ELR (cell line): ENCODE results near the gene KCTD19.

Source experiments
- DNase-seq: peaks from one replicate; pipeline ENCODE4 v3.0.0-alpha.2; 2015; ENCODE audit warnings: low read depth

KCTD19 gene

DNA sequence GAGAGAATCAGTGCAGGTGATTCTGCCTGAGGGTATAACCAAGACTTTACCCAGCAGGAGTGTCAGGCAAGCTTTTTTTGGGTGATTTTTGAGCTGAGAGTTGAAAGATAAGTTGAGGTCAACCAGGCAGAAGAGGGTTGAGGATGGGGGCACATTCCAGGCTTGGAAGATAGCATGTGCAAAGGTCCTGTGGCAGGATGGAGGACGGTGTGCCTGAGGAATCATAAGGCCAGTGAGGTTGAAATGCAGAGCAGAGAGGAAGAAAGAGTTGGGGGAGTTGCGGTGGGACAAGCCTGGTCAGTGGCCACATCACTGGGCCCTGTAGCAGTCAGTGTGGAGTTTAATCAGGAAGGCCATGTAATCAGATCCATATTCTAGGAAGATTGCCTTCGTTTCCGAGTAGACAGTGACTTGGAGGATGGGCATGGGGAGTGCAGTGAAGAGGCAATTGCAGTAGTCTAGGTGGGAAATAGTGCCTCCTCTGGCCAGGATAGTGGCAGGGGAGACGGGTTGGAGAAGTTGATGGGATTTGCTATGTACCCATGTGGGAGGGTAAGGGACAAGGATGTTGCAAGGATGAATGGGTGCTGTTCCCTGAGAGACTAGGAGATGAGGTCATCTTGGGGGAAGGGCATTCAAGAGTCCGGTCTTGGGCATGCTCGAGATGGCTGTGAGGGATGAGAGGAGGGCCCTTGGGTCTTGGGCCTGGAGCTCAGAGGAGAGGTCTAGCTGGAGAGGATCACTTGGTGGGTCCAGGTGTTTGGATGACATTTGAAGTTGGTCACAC is 43.3 kb downstream of the KCTD19 start:
- peak; percentile 62 for DNase-seq

DNA sequence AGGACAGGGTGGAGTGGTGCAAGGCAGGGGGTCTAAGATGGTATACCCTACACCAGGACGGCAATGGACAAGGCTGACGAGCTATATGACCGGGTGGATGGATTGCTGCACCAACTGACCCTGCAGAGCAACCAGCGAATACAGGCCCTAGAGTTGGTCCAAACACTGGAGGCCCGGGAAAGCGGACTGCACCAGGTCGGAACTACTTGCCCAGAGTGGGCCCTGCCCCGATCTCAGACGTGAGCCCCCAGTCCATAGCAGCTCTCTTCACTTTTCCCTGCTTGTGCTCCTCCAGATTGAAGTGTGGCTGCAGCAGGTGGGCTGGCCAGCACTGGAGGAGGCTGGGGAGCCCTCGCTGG is 44.1 kb downstream of the KCTD19 start:
- DNase-seq: no peak

DNA sequence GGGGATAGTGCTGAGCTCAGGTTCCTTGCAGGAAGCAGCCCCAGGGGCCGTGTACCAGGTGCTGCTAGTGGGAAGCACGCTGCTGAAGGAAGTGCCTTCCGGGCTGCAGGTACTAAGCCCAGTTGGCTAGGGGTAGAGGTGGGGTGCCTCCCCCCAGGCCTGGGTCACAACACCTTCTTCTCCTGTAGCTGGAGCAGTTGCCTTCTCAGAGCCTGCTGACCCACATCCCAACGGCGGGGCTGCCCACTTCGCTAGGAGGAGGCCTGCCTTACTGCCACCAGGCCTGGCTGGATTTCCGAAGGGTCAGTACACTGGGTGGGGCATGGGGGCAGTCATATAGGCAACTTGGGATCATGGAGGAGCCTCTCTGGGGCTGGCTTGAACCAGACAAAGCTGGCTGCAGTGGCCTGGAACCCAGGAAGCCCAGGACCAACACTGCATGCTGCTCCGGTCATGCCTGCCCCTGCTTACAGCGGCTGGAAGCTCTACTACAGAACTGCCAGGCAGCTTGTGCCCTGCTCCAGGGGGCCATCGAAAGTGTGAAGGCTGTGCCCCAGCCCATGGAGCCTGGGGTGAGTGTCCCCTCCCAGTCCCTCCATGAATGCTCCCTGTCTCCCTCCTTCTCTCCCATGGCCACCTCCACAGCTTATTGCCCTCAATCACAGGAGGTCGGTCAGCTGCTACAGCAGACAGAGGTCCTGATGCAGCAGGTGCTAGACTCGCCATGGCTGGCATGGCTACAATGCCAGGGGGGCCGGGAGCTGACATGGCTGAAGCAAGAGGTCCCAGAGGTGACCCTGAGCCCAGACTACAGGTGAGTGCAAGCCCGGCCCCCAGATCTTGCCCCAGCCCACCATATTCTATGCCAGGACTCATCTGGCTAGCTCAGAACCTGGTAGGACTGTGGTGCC is 44.8 kb downstream of the KCTD19 start:
- DNase-seq: no peak

DNA sequence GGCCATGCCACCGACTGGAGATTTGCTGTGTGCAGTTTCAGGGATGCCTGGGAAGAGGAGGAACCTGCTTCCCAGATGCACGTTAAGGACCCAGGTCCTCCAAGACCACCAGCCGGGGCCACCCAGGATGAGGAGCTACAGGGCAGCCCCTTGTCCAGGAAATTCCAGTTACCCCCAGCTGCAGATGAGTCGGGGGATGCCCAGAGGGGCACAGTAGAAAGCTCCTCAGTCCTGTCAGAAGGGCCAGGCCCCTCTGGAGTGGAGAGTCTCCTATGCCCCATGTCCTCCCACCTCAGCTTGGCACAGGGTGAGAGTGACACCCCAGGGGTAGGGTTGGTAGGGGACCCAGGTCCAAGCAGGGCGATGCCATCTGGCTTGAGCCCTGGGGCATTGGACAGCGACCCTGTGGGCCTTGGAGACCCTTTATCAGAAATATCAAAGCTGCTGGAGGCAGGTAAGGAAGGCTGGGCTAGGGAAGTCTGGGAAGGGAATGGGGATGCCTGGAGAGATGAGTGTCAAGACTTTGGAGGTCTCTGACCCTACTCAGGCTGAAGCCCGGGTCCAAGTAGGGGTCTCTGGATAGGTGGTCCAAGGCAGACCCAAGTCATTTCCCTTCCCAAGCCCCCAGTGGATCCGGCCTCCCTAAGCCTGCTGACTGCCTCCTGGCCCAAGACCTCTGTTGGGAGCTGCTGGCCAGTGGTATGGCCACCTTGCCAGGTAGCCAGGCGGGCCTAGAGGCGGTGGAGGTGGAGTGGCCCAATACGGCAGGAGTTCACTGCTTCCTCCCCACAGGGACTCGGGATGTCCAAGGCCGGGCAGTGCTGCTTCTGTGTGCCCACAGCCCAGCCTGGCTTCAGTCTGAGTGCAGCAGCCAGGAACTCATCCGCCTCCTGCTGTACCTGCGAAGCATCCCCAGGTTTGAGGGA is 46.2 kb downstream of the KCTD19 start:
- no peak for DNase-seq

DNA sequence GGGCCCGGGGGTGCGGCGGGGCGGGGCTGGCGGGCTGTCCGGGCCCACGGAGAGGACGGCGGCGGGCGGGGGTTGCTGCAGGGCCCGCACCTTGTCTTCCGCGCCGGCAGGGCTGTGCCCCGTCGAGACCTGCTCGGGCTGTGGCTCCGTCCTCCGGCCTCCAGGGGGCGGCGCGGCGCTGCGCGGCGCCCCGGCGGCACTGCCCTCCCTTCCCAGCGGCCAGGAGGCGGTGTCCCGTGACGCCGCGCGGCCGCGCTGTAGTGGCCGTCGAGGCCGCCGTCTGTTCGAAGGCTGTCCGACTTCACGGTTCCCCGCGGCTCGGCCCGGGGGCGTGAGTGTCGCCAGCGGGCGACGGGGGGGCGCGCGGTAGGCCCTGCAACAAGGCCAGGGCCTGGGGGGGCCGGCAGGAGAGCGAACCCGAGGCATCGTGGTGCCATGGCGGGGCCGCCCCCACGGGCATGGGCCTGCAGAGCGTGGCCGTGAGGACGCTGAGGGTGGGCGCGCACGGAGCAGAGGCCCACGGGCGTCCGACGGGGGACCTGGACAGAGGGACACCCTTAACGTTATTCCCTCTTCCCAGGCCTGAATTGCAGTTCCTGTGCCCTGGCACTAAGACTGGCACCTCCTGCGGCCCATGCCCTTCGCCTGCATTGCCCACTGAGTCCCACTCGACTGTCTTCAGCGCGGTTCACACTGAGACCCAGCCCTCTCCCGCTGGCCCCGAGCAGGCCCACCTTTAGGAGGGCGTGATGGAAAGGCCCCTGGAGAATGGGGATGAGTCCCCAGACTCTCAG is 47.0 kb downstream of the KCTD19 start, which contains the start of gene PLEKHG4:
Gene PLEKHG4, plus strand, starts transcription at position 237 of the 794 bp plus-strand sequence. Its CDS starts 513 bp downstream, at position 750.
- DNase-seq: peak; percentile 77

DNA sequence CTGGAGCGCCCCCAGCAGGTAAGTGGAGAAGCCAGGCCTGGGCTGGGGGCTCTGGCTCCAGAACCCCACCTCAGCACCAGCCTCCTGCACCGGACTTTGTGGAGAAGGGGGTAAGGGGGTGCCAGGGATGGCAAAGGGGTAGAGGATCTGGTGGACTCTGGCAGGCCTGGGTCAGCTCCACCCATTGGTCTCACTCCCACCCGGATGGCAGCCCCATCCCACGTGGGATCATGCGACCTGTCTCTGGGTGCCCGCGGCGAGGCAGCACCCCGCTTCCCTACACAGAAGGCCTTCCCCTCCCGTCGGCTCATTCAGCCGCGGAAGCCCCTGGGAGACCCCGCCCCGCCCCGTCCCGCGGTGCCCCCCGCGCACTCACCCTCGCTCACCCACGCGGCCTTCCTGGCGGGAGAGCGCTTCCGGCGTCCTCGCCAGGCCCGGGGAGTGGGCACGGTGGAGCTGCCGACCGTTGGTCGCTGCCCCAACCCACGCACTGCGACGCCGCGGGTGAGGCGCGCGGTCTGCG is 47.7 kb downstream of the KCTD19 start:
- DNase-seq: peak; percentile 54

DNA sequence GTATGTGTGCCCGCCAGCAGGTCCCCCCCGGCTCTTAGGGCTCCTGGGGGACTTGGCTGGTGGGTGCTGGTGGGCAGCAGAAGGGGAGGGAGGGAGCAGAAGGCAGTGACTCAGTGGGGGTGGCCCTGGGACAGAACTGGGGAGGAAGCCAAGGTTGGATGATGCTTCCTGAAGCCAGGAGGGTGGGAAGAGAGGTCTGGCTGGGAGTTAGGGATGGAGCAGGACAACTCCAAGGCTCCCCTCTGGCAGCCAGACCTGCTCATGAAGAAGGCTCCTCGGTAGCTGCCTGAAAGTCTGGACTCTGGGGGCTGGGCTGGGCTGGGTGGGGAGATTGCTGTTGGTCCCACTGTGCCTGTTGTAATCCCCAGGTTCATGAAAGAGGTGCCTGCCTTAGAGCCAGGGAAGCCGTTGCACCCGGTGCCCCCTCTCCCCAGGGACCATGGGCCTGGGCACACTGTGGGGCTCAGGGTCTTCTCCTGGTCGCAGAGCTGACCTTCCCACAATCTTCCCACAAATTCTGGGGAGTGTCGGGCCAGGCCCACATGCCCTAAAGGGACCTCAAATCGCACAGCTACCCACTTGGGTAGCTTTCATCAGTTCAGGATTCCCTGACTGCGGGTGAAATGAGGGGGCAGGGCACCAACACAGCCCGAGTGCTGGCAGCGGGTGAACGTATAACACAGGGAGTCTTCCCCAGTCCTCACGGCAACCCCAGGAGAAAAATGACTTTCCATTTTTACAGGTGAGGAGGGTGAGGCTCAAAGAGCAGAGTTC is 48.4 kb downstream of the KCTD19 start:
- DNase-seq: peak; percentile 90

DNA sequence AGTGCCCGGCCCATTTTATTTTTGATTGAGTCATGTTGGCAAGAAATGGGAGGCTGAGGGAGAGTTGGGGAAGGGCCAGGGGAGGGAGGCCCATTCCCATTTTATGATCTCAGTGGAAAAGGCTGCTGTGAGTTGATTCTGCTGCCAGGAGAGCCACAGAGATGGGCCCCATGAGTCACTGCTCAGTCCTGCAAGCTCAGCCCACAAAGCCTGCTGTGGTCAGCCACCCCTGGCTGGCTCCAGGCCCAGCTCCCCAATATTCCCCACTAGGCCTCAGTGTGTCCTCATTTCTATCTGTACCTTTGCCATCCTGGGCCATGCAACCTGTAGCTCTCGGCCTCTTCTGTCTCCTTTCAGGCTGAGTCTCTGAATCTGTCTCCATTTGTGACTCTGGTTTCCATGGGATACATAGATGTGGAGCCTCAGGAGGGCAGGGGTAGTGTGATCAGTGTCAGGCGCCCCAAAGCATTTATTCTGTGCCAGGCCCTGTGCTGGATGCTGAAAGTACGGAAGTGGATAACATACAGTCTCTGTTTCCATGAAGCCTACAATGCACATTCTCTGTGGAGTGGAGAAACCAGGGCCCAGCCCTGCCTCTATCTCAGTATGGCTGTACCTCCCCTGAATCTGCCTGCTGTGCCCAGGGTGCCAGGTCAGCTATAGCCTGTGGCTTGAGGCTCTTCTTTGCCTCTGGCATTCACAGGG is 49.1 kb downstream of the KCTD19 start:
- DNase-seq: peak; percentile 99

DNA sequence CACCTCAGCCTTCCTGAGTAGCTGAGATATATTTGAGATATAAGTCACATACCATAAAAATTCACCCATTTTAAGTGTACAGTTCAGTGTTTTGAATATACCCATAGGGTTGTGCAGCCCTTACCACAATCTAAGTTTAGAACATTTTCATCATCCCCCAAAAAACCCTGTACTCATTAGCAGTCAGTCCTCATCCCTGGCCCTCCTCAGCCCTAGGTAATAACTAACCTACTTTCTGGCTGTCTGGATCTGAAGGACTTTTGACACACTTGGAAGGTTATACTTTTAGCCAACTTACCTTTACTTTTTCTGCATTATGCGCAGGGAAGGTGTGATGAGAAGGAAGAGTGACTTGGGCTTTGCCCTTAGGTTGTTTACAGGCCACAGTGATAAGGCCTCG is 51.2 kb downstream of the KCTD19 start:
- DNase-seq: no peak

DNA sequence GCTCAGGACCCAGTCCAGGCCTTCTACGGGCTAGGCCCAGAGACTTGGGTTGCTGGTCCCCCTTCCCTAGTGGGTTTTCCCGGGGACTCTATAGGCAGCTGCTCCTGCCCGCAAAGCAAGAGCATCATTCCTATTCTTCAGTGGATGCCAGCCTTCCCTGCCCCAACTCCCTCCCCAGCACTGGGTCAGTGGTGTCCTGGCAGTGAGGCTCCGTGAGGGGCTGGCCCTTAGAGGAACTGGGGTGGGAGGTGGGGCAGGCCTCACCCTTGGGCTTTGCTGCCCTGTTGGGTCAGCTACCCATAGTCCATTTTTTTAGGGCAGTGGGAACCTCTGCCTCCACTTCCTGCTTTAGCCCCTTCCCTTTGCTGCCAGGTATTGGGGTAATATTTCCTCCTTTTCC is 55.1 kb downstream of the KCTD19 start:
- DNase-seq: no peak

DNA sequence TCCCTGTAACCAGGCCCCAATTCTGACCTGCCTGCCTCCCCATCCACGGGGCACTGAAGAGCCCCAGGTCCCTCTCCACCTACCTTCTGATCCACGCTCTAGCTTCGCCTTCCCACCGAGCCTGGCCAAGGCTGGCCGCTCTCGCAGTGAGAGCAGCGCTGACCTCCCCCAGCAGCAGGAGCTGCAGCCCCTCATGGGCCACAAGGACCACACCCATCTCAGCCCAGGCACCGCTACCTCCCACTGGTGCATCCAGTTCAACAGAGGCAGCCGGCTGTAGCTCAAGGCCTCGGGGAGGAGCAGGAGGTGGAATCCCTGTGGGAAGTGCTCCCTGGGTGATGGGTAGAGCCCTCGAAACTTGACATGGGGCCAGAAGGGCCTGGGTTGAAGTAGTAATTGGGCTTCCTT is 55.6 kb downstream of the KCTD19 start:
- DNase-seq: no peak

DNA sequence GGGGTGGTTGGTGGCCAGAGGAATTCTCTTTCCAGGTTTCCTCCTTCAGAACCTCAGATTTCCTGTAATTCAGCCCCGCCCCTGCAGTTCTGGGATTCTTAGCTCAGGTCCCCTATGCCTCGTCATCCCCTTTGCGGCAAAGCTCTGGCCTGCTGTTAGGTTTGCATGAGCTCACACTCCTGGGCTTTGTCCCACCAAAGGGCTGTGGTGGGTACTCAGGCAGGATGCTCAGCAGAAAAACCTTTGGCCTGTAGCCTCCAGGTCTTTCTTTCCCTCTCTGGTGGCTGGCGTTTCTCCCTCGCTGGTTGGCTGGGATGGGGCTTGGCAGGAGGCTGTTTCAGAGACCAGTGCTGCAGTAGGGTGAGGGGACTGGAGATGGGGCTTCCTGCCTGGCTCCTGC is 56.8 kb downstream of the KCTD19 start:
- DNase-seq: peak; percentile 86

DNA sequence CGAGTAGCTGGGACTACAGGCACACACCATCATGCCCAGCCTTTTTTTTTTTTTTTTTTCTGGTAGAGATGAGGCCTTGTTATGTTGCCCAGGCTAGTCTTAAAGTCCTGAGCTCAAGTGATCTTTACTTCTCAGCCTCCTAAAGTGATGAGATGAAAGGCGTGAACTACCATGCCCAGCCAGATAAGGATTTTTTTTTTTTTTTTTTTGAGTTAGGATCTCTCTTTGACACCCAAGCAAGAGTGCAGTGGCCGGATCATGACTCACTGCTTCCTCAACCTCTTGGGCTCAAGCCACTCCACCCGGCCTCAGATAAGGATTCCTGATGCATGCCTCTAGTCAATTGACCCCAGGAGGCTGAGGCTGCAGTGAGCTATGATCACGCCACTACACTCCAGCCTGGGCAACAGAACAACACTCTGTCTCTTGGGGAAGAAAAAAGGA is 58.4 kb downstream of the KCTD19 start:
- peak; percentile 97 for DNase-seq

DNA sequence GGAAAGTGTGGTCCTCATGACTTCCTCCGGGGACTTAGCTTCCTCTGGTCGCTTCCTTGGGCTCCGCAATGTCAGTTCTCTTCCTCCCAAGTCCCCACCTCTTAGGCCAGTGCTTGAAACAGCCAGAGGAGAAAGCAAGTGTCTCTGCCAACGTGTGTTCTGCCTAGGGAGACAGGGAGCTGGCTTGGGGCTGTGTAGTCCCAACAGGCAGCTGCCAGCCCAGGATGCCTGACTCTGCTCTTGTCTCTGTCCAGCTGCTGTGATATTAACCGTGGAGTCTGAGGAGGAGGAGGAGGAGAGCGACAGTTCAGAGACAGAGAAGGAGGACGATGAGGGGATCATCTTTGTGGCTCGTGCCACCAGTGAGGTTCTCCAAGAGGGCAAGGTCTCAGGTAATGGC is 60.7 kb downstream of the KCTD19 start:
- DNase-seq: no peak

DNA sequence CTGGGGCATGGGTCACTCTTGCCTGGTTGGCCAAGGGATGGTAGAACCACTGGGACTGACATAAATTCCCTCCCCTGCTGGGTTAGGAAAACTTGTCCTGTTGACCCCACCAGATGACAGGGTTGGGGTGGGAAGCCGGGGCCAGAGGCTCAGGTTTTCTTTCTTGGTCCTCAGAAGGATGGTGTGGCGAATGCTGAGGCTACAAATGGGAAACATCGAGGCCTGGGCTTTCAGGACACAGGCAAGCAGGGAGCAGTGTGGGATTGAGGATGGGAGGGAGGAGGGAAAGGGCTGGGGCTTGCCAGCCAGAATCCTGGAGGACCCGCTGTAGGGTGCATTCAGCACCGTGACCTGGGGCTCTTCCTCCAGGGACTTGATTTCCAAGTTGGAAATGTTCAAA is 61.7 kb downstream of the KCTD19 start:
- no peak for DNase-seq

DNA sequence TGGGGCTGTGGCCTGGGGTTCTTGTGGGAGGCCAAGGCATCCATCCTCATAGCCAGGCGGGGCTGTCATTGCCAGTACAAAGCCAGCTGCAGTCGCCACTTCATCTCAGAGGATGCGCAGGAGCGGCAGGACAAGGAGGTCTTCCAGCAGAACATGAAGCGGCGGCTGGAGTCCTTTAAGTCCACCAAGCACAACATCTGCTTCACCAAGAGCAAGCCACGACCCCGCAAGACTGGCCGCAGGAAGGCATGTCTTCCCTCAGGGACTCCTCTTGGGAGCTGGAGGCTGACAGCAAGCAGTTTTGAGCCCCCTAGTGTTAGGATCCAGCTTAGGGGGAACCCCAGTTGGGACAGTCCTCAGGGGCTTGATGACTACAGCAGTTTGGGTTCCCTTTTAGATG is 62.3 kb downstream of the KCTD19 start:
- peak; percentile 31 for DNase-seq

DNA sequence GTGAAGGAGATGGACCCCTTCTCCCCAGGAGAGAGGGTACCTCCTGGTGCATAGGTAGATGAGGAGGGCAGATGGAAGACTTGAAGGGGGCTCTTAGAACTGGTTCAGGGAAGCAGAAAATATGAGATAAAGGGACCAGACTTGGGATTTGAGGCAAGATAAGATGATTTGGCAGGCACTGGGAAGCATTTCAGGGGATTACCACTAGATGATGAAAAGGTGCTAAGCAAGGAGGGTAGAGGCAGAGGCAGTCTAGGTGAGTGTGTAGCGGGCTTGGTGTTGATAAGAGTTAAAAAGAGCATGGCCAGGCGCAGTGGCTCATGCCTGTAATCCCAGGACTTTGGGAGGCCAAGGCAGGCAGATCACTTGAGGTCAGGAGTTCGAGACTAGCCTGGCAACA is 63.3 kb downstream of the KCTD19 start:
- no peak for DNase-seq

DNA sequence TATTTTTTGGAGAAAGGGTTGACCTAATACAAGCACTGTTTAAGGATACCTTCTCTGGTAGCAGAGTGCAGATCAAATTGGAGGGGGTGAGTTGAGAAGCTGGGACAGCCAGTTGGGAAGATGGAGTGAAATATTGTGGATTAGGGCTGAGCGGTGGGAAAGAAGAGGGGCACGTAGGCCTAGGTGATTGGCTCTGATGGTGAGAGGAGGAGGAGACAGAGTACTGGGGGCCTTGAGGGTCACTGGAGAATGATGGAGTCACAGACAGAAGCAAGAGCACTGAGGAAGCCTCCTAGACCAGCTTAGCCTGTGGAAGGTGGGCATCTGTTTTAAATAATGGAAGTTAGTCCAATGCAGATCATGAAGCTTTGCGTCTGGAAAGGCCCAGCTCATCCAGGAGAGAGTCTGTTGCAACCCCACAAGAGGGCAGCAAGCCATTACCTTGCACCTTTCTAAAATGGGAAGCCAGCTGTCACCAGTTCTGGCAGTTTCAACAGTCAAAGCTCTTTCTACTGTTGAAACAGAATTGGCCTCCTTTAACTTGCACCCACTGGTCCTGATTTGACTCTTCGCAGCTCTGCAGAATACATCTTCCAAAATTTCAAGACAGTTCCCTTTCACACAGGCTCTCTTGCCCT is 66.0 kb downstream of the KCTD19 start:
- DNase-seq: peak; percentile 71

DNA sequence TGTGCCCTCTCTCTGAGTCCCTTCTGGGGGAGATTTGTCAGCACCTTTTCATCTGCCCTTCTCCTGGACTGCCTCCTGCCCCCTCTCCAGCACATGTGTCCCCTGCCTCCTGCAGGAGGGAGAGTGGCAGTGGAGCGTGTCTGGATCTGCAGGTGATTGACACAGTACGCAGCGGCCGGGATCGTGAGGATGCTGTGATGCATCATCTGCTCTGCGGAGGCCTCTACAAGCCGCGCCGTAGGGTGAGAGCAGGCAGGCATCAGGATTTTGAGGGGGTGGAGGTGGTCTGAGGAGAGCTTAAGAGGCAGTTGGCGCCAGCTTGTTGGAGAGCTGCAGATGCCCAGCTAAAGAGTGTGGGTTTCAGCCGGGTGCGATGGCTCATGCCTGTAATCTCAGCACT is 66.8 kb downstream of the KCTD19 start:
- DNase-seq: no peak
